Measurements from ENCODE around the gene EFNA5. TPM values are rescaled to one million over a fixed set of nuclear protein-coding genes. Genes with fewer than 3 reads are reported as not detected.
"Not testable (repeated sequence)": the region's sequence is repeated elsewhere in the genome, so short reads cannot be mapped to it uniquely, and the experiment has no call there.

EFNA5 gene
- total RNA-seq, 1 donor from 2014 or later, result 38.9 TPM

- H3K36me3 Mint-ChIP-seq (ENCODE audit: low read depth), result peaks cover 2% of the 10 kb centered on the region
- no peak overlapping the region for H3K27ac Mint-ChIP-seq (ENCODE audit: unreplicated experiment)
- DNase-seq (ENCODE audit: low spot score), result no peak
- H3K9me3 Mint-ChIP-seq (ENCODE audit: low read depth), result no peaks in the 10 kb centered on the region
- H3K4me1 Mint-ChIP-seq (ENCODE audit: low read depth), result peaks cover 9% of the 10 kb centered on the region
- no peak for TF ChIP-seq CTCF (IDR thresholded peaks at IDR 0.05)
- H3K27me3 Mint-ChIP-seq (ENCODE audit: low read depth), result no peaks in the 10 kb centered on the region
- no peak overlapping the region for H3K4me3 Mint-ChIP-seq (ENCODE audit: unreplicated experiment)
Measured at GRCh38 chr5:107499237-107499636, 171.5 kb downstream of the EFNA5 start.

DNA sequence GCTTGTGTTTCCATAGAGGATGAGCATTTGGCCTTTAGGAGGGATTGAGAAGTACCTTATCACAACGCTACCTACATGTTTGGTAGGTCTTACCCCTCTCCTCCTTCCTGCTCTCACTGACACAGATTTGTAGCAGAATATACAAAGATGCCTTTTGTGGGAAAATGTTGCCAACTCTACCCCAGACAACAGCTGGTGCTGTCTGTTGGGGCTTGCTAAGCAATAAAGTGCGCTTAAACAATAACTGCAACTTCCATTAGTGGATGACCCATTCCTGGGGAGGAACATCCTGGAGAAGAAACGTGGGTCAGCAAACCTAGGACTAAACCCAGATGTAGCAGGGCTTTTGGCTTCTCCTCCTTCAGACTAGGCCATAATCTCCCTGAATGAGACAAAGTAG is 174.3 kb downstream of the EFNA5 start:
- Mint-ChIP-seq H3K27ac (ENCODE audit: unreplicated experiment) (no peak overlapping the region), H3K4me1 (ENCODE audit: low read depth) (no peaks in the 10 kb centered on the region), H3K36me3 (ENCODE audit: low read depth) (peaks cover 2% of the 10 kb centered on the region), H3K4me3 (ENCODE audit: unreplicated experiment) (no peak overlapping the region), H3K9me3 (ENCODE audit: low read depth) (no peaks in the 10 kb centered on the region), H3K27me3 (ENCODE audit: low read depth) (no peaks in the 10 kb centered on the region)
- TF ChIP-seq CTCF (IDR thresholded peaks at IDR 0.05), result no peak
- no peak for DNase-seq (ENCODE audit: low spot score)

- not testable (repeated sequence) for H3K27ac Mint-ChIP-seq (ENCODE audit: unreplicated experiment); H3K27me3 Mint-ChIP-seq (ENCODE audit: low read depth); DNase-seq (ENCODE audit: low spot score); H3K4me3 Mint-ChIP-seq (ENCODE audit: unreplicated experiment); H3K36me3 Mint-ChIP-seq (ENCODE audit: low read depth); H3K4me1 Mint-ChIP-seq (ENCODE audit: low read depth); H3K9me3 Mint-ChIP-seq (ENCODE audit: low read depth)
Measured at GRCh38 chr5:107494129-107494528, 176.6 kb downstream of the EFNA5 start.

- TF ChIP-seq CTCF (IDR thresholded peaks at IDR 0.05), result no peak
Measured at GRCh38 chr5:107487056-107487542, 183.6 kb downstream of the EFNA5 start.

DNA sequence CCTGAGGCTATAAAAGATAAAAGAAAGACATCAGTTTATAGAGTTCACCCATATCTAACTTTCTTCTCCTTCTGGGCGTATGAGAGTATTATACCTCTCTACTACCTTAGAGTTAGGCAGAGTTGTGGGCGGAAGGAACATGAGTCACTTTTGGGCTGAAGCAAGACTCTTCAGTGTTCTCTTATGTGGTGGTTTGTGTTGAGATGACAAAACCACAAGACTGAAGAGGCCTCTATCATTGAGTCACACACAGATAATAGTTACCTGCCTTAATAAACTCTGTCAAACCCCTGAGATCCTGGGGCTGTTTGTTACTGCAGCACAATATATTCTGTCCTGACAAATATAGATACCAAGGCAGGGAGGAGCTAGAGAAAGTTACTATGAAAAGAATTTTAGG is 184.2 kb downstream of the EFNA5 start:
- H3K4me1 Mint-ChIP-seq (ENCODE audit: low read depth), result peaks cover 16% of the 10 kb centered on the region
- no peaks in the 10 kb centered on the region for H3K36me3 Mint-ChIP-seq (ENCODE audit: low read depth)
- TF ChIP-seq CTCF (IDR thresholded peaks at IDR 0.05), result no peak
- H3K27ac Mint-ChIP-seq (ENCODE audit: unreplicated experiment), result no peak overlapping the region
- H3K4me3 Mint-ChIP-seq (ENCODE audit: unreplicated experiment), result no peak overlapping the region
- no peaks in the 10 kb centered on the region for H3K9me3 Mint-ChIP-seq (ENCODE audit: low read depth)
- DNase-seq (ENCODE audit: low spot score), result no peak
- no peaks in the 10 kb centered on the region for H3K27me3 Mint-ChIP-seq (ENCODE audit: low read depth)

More at GRCh38 chr5:107487056-107487542, 183.6 kb downstream of the EFNA5 start:
- peaks cover 16% of the 10 kb centered on the region for H3K4me1 Mint-ChIP-seq (ENCODE audit: low read depth)
- H3K4me3 Mint-ChIP-seq (ENCODE audit: unreplicated experiment), result no peak overlapping the region
- H3K27ac Mint-ChIP-seq (ENCODE audit: unreplicated experiment), result no peak overlapping the region
- no peaks in the 10 kb centered on the region for H3K9me3 Mint-ChIP-seq (ENCODE audit: low read depth)
- no peak for DNase-seq (ENCODE audit: low spot score)
- no peaks in the 10 kb centered on the region for H3K36me3 Mint-ChIP-seq (ENCODE audit: low read depth)
- H3K27me3 Mint-ChIP-seq (ENCODE audit: low read depth), result no peaks in the 10 kb centered on the region

- no peaks in the 10 kb centered on the region for H3K27me3 Mint-ChIP-seq (ENCODE audit: low read depth)
- TF ChIP-seq CTCF (IDR thresholded peaks at IDR 0.05), result no peak
- no peak for DNase-seq (ENCODE audit: low spot score)
- no peaks in the 10 kb centered on the region for H3K9me3 Mint-ChIP-seq (ENCODE audit: low read depth)
- H3K4me3 Mint-ChIP-seq (ENCODE audit: unreplicated experiment), result no peak overlapping the region
- no peak overlapping the region for H3K27ac Mint-ChIP-seq (ENCODE audit: unreplicated experiment)
- peaks cover 25% of the 10 kb centered on the region for H3K4me1 Mint-ChIP-seq (ENCODE audit: low read depth)
- no peaks in the 10 kb centered on the region for H3K36me3 Mint-ChIP-seq (ENCODE audit: low read depth)
Measured at GRCh38 chr5:107485184-107485583, 185.6 kb downstream of the EFNA5 start.
